COR-L47 (cell line): Measurements from ENCODE around the gene MARCHF9.
A peak's percentile ranks its signal among the peaks of the same experiment; 100 is the strongest.

Experiments
- DNase-seq: peaks from one replicate; lab custom pipeline; 2025; lab: John Stamatoyannopoulos, UW

The MARCHF9 gene

DNA sequence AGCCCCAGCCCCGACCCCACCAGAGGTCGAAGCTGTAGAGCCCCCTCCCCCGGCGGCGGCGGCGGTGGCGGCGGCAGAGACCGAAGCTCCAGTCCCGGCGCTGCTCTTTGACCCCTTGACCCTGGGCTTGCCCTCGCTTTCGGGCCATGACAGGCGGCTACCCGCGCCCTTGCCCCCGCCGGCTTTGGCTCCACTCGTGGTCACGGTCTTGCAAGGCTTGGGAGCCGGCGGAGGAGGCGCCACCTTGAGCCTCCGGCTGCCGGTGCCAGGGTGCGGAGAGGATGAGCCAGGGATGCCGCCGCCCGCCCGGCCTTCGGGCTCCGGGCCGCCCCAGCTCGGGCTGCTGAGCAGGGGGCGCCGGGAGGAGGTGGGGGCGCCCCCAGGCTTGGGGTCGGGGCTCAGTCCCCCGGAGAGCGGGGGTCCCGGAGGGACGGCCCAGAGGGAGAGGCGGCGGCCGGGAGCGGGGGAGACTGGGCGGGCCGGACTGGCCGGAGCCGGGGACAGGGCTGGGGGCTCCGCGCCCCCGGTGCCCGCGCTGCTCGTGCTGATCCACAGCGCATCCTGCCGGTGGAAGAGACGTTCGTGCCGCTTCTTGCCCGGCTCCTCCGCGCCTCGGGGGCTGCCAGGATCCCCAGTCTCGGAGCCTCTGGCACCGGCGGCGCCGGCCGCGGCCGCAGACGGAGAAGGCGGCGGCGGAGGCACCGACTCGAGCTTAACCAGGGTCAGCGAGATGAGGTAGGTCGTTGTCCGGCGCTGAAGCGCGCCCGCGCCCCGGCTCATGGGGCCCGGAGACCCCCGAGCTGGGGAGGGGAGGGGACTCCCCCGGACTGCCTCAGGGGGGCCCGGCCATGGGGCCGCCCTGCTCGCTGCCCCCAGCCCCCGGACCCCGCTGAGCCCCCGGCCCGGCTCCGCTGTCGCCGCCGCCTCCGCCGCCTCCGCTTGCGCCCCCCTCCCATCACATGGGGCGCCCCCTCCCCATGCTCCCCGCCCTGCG is 17.1 kb upstream of the MARCHF9 start:
- DNase-seq = peak; percentile 12

DNA sequence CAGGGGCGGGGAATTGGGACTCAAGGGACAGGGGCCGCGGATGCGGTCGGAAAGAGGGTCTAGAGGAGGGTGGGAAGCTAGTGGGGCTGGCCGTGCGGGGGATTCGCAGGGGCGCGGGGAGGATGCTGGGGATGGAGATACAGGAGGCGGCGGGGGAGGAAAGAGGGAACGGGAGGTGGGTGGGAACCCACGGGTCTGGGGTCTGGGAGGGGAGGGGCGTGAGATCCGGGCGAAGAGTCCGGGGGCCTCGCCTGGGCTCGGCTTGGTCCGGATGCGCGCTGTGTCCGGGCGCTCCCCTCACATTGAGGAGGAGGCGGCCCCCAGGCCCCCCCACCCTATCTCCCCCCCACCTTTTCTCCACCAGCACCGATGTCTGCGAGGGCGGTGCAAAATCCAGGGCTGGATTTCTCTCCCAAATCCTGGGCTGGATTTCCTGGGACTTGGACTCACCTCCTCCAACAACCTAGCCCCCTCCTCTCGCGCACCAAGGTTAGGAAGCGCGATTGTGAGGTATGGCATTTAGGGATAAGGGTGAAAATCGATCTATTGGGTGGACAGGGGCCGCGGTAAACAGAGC is 16.2 kb upstream of the MARCHF9 start, which contains the start of gene AGAP2:
TSS of gene AGAP2 (minus strand) at position 82 of the 577 bp plus-strand sequence. CDS start 496 bp downstream, outside the sequence.
- DNase-seq = peak; percentile 70

GRCh38 chr12:57739387-57739786 is 15.5 kb upstream of the MARCHF9 start:
- DNase-seq = no peak

DNA sequence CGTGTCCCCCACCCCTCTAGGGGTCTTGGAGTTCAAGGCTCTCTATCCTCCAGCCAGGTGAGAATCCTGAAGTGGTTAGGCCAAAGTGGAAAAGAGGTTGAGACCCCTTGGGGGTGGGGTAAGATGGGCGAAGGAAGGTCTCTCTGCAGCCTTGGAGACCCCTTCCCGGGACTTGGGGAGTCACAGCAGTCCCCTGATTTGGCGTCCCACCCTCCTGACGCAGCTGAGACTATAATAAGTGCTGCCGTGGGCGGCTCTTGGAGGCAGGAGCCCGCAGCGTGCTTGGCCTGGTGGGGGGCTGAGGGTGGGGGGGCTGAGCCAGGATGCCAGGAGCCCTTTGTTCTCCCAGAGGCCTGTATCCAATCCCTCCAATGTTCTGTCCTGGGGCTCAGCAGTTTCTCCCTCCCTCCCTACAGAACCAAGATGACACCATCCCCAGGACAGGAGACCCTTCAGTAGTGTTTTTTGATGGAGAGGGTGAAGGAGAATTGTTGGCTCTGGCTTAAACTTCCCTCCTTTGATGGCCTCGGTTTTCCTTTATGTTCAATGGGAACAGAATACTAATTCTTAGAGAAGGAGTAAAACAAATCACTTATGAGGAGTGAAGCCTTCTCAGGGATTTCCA is 14.9 kb upstream of the MARCHF9 start:
- DNase-seq = no peak

DNA sequence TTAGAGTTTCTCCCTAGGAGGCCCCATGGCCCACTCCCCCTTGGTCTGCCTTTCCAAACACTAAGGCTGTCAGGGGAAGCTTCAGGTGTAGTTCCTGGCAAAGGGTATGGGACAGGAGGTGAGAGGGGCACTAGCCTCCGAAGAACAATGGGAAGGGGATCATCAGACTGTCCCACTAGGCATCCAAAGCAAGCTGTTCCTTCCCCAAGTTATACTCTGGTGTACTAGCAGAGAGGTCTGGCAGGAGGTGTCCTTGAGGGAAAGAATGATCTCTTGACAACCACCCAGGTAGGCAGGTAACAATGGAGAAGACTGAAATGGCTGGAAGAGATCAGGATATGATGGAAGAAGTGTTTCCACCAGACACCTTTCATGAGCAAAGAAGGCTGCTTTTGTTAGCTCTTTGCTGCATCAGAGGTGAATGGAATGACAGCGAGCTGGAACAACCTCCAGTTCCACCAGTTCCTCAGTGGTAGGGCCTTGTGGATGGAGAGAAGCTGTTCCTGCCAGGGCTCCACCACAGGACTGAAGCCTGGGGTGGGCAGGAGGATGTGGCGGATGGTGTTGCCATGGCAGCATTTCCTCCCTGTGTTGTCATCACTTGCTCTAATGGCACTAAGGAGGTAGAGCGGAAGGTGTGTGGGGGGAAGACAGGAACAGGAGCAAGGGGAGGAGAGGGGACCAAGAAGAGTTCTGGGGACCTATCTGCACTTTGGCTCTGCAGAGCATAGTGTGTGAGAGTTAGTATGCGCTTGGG is 14.1 kb upstream of the MARCHF9 start:
- DNase-seq = peak; percentile 13

- no peak for DNase-seq
These were observed 13.5 kb upstream of the MARCHF9 start for GRCh38 chr12:57741413-57741789.

DNA sequence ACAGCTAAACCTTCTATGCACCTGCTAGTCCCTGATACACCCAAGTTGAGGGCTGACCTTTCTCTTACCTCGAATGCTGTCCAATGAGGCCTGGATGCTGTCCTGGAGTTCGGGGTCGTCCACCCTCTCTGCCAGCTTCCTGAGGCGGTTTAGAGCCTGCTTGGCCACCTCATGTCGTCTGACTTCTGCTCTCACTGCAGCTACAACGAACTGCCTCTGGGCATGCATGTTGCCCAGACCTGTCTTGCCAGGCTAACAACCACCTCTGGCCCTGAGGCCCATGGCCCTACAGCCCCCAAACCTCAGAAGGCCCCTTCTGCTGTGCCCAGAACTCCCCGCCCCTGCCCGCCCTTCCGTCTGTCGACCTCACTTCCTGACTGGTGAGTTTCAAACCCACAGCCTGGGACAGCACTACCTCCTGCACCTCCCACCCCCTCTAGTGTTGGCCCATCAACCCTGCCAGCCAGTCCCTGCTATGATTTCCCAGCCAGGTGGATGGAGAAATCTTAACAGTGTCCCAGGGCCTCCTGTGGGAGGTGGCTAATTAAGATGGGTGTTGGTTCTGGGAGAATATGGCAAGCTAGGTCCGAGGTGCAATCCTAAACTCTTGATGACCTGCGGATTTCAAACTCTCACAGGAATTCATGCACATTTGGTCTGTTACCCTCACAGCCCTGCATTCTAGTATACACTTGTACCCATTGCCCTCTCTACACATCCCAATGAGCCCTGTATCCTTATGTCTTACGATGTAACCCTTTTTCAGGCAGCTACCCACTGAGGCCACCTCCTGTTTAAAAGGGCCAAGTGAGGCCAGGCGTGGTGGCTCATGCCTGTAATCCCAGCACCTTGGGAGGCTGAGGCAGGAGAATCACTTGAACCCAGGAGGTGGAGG is 12.8 kb upstream of the MARCHF9 start:
- no peak for DNase-seq

DNA sequence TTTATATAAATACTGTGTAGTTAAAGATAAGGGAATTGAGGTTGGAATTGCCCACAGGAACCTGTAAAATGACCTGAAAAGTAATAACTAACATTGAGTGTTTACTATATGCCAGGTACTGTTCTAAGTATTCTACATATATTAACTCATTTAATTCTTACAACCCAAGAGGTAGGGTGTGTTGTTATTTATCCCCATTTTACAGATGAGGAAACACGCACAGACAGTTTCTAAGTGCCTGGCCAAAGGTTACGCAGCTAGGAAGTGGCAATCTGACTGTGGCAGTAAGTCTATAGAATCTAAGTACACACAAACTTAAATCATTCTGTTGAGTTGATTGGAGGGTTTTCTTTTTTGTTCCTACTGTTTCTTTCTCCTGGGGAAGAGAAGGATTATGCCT is 11.1 kb upstream of the MARCHF9 start:
- no peak for DNase-seq

DNA sequence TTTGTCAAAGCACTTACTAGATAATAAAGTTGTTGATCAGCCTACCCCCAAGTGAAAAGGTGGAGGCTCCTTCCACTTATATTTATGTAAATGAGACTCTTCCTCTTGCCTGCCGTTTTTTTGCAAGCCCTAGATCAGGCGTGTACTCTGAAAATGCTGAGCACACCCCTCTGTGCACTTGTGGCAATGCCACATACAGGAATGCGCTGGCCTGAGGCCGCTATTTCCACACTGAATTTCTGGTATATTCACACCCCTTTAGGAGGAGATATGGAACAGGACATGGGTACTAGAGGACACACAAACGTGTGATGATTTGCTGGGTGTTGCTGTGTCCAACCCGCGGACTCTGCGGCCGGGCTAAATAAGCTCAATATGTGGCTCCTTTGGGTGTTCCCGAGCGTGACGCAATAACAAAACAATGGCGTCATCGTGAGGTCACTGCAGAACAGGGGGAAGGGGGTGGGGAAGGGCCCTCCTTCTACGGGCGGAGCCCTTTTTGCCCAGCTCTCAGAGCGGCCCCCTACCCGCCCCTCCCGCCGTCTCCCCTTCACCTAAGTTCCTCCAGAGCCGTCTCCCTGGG is 10.6 kb upstream of the MARCHF9 start:
- peak; percentile 81 for DNase-seq

DNA sequence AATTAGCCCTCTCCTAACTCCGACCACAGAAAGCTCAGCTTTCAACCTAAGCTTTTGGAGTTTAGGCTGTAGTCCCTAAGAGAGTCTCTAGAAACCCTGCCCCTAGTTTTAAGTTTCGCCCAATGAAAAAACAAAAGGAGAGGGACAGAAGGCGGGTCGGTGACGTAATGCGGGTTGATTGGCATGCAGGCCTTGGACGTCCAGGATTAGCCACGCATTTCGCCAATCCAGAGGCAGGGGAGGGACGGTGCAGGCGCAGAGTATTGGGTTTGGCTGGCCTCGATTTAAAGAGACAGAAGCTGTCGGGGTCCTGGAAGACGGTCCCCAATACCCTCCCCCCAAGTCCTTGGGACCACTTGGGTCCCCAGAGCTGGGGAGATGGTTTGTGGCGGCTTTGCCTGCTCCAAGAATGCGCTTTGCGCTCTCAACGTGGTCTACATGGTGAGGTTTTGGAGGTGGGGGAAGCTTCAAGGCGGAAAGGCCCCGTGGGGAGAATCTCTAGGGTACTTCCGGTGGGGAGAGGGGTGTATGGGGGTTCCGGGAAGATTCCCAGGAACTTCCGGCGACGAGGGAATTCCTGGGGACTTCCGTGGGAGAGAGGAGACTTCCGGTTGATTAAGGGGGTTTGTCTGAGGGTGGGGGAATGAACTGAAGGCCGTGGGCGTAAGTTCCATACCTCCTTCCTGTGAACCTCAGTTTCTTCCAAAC is 10.0 kb upstream of the MARCHF9 start, which contains the start of gene TSPAN31:
TSS of gene TSPAN31 (plus strand) at position 263 of the 708 bp plus-strand sequence. CDS start at position 379, 116 bp downstream.
- peak; percentile 98 for DNase-seq

DNA sequence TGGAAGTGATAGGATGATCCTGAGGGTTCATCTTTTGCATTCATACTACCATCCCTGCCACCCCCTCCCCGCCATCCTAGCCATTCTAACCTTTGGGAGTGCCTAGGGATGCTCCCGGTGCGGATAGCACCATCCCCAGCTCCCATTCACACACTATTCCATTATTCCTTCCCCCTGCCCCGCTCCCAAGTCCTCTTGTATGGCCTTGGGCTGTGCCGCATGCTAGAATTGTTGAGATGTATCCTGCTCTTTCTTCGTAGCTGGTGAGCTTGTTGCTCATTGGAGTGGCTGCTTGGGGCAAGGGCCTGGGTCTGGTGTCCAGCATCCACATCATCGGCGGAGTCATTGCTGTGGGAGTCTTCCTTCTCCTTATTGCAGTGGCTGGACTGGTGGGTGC is 9.4 kb upstream of the MARCHF9 start:
- DNase-seq = no peak

DNA sequence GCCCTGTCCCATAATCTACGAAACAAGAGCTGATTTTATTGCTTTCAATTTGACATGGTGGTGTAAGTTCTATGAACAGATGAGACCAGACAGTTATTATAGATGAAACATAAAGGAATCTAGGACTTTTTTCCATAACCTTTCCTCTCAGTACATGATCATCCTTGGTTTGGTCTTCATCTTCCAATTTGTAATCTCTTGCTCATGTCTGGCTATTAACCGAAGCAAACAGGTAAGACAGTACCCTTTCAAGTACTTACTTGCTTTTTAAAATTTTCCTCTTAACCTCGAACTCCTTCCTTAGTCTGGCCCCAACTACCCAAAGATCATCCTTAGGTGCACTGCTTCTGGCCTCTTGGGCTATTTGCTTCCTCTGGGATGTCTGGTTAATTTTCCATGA is 8.9 kb upstream of the MARCHF9 start:
- no peak for DNase-seq

DNA sequence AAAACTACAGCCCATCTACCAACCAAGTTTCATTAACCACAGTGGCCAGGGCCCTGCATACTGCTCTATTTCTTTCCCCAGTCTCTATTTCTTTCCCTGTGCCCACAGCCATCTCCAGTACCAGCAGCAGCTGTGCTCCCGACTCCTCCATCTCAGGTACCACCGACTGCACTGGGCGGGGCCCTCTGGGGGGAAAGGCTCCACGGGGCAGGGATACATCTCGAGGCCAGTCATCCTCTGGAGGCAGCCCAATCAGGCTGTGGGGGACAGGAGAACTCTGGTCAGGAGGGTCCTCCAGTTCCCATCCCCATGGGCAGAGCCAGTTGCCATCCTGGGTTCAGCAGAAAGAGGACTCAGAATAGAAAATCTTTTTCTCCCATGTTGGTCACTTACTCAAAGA is 5.8 kb upstream of the MARCHF9 start:
- no peak for DNase-seq

GRCh38 chr12:57750561-57751431 is 4.1 kb upstream of the MARCHF9 start:
- DNase-seq = no peak

DNA sequence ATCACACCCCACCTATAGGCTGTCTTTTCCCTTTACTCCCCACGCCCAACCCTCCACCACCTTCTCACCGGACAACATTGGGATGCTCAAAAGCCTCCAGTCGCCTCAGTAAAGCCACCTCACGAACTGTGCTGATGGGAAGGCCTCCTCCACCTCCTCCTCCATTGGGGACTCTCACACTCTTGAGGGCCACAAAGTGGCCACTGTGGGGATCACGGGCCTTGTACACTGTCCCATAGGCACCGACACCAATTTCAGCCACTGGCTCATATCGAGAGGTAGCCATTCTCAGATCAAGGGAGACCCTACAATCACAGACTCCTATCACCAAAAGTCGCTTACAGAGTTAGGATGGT is 3.5 kb upstream of the MARCHF9 start:
- DNase-seq = no peak

GRCh38 chr12:57751788-57752667 is 2.9 kb upstream of the MARCHF9 start, which contains the start of gene CDK4:
Gene CDK4, minus strand, starts transcription at chr12:57752310. Its CDS starts 593 bp downstream, at chr12:57751717.
- DNase-seq = peak; percentile 99

DNA sequence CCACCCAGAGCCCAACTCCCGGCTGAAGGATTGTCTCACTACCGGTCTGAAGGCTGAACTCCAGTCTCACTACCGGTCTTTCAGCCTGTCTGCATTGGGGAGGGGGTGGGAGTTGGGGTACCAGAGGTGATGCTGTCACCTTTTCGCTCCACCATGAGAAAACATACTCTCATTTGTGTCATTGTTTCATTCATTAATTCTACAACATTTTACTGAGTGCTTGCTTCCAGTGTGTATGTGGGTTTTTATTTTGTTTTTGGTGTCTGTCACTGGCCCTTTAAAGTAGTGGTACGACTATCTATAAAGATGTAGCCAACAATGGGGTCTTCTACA is 2.3 kb upstream of the MARCHF9 start:
- DNase-seq = no peak

DNA sequence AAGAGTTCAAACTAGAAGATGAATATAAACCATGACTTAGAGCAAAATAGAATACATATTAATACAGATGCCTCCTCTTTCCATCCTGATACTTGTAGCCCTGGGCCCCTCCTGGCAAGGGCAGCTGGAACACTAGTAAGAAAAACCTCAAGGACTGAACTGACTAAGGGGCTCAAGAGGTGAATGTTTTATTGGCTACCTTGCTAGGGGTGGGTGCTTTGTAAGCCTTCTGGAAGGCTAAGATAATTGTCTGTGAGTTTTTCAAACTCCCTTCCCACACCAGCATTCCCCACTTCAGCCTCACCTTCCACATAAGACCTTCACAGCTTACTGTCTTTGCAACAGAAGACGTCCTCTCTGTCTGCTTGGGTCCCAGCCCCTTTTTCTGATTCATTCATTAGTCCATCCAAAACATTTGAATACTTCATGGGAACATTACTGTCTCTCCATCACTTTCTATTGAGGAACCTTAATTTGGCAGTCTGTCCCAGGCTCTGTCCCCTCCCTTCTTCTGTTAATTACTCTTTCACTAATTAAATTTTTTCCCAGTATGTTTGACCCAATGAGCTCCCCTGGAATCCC is 1.1 kb upstream of the MARCHF9 start:
- no peak for DNase-seq
